Smooth muscle cell (in vitro differentiated cells): ENCODE measurements around the gene PRAC1. TPM values are rescaled to one million over a fixed set of nuclear protein-coding genes. Genes with fewer than 3 reads are reported as not detected.

Experiments
- DNase-seq: peaks from one replicate; lab custom pipeline; 2025; ENCODE audit not compliant: unreplicated experiment; lab: John Stamatoyannopoulos, UW
- H2AFZ ChIP-seq: fragments of 200-600 bp; sonication (generic); 2 replicates; pipeline ENCODE4 v1.6.0; 2016; ENCODE audit warnings: antibody characterized with exemption, low read depth, mild to moderate bottlenecking
- H3F3A ChIP-seq: fragments of 200-600 bp; sonication (generic); 2 replicates; pipeline ENCODE4 v1.6.0; 2017; ENCODE audit warnings: antibody characterized with exemption, low read depth
- H3K27ac ChIP-seq: fragments of 200-600 bp; sonication (generic); 2 replicates; pipeline ENCODE4 v1.5.1; 2016; ENCODE audit warnings: low read depth, mild to moderate bottlenecking
- H3K27me3 ChIP-seq: fragments of 200-600 bp; sonication (generic); 2 replicates; pipeline ENCODE4 v1.6.1; 2016; ENCODE audit warnings: low read depth, mild to moderate bottlenecking
- H3K36me3 ChIP-seq: fragments of 200-600 bp; sonication (generic); 2 replicates; pipeline ENCODE4 v1.5.1; 2016; ENCODE audit warnings: low read depth
- H3K4me1 ChIP-seq: fragments of 200-600 bp; sonication (generic); 2 replicates; pipeline ENCODE4 v1.5.1; 2016; ENCODE audit warnings: low read depth
- H3K4me2 ChIP-seq: fragments of 200-600 bp; sonication (generic); 2 replicates; pipeline ENCODE4 v1.6.0; 2016; ENCODE audit warnings: mild to moderate bottlenecking
- H3K4me3 ChIP-seq: fragments of 200-600 bp; sonication (generic); 2 replicates; pipeline ENCODE4 v1.5.1; 2016; ENCODE audit warnings: mild to moderate bottlenecking
- H3K79me2 ChIP-seq: fragments of 200-600 bp; sonication (generic); 2 replicates; pipeline ENCODE4 v1.6.0; 2016; ENCODE audit warnings: low read depth, mild to moderate bottlenecking
- H3K9ac ChIP-seq: fragments of 200-600 bp; sonication (generic); 2 replicates; pipeline ENCODE4 v1.6.0; 2016; ENCODE audit warnings: low read depth
- H3K9me3 ChIP-seq: fragments of 200-600 bp; sonication (generic); replicated peaks from 2 replicates; pipeline ENCODE4 v1.5.1; 2016; ENCODE audit warnings: low read depth
- H4K20me1 ChIP-seq: fragments of 200-600 bp; sonication (generic); 2 replicates; pipeline ENCODE4 v1.6.0; 2016; ENCODE audit warnings: low read depth
- WGBS: methylation state at CpG from one replicate; pipeline ENCODE4 v1.1.7; 2016; ENCODE audit warnings: low lambda C conversion rate; 5-methylcytosine and 5-hydroxymethylcytosine counted together
- microRNA counts: library from miRNA; unstranded; fragments of <30 nt; microRNA quantifications from one replicate; lab custom pipeline; 2016
- microRNA-seq: library from miRNA; unstranded; fragments of <30 nt; microRNA quantifications from one replicate; pipeline ENCODE4, GENCODE V29; 2016; ENCODE audit warnings: borderline number of aligned reads
- polyA plus RNA-seq: library from polyadenylated mRNA; unstranded; fragments of >200 nt; fragmentation: Nextera tagmentation; extraction: Ambion mirVana; gene quantifications from 2 replicates; pipeline ENCODE4 v1.2.1, GENCODE V29; 2016
- small RNA-seq: library from RNA; depleted of rRNA; stranded (forward); fragments of <200 nt; gene quantifications from one replicate; pipeline ENCODE3, GENCODE V24; 2014
- total RNA-seq: library from RNA; depleted of rRNA; stranded (reverse); fragments of >200 nt; gene quantifications from 2 replicates; pipeline ENCODE4 v1.2.3, GENCODE V29; 2014
- TF ChIP-seq, protein P1 (sequence below): fragments of 200-600 bp; sonication (generic); IDR thresholded peaks from 2 replicates; pipeline ENCODE4 v1.5.1; 2017; ENCODE audit warnings: borderline replicate concordance, mild to moderate bottlenecking, antibody characterized with exemption; ENCODE audit not compliant: insufficient read depth, poor library complexity, severe bottlenecking

Gene PRAC1
- total and polyA plus RNA-seq, 2 experiments from 2014 or later: 6.5 TPM; not detected in 1

DNA sequence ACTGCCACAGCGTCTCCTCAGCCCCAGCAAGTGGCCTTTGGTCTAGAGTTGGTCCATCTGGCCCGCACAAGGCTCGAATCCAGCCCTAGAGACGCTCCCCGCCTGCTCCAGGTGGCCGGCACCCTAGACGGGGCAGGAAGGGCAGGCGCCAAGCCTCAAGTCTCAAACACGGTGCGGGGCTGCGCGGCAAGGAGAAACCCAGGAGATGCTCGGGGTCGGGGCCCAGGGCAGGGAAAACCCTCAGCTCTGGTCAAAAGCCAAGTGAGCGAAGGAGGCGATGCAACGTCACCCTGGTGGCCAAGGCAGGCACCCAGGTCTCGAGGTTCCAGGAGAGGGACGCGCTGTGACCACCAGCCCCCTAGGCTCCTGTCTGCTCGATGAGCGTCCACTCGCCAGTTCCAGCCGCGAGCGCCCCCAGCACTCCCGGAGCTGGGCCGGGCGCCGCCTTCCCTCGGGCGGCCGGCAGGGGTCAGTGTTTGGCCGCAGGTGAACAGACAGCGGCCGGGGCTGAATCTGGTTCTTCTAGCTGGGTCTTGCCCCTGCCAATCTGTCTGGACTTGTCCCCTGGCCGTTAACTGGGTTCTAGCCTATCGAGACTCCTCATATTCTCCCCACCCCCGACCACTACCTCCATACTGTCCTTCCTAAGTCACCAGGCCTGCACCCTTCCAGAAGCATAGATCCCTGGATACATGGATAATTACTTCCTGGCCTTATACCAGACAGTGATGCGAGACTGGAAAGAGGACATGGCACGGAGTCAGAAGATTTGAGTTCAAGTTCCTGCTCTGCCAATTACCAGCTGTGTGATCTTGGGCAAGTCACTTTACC lies 44.0 kb downstream of the PRAC1 start:
- peak; percentile 65 for DNase-seq
- peak overlapping the region; percentile 55 for H2AFZ ChIP-seq
- 14% methylated on average over 38 of the region's 41 CpGs for WGBS
- H3K4me1 ChIP-seq: no peaks in the 10 kb centered on the region
- H3K9me3 ChIP-seq: no peaks in the 10 kb centered on the region
- H3K9ac ChIP-seq: no peak overlapping the region
- no peaks in the 10 kb centered on the region for H3K27me3 ChIP-seq
- TF ChIP-seq, protein P1, sequence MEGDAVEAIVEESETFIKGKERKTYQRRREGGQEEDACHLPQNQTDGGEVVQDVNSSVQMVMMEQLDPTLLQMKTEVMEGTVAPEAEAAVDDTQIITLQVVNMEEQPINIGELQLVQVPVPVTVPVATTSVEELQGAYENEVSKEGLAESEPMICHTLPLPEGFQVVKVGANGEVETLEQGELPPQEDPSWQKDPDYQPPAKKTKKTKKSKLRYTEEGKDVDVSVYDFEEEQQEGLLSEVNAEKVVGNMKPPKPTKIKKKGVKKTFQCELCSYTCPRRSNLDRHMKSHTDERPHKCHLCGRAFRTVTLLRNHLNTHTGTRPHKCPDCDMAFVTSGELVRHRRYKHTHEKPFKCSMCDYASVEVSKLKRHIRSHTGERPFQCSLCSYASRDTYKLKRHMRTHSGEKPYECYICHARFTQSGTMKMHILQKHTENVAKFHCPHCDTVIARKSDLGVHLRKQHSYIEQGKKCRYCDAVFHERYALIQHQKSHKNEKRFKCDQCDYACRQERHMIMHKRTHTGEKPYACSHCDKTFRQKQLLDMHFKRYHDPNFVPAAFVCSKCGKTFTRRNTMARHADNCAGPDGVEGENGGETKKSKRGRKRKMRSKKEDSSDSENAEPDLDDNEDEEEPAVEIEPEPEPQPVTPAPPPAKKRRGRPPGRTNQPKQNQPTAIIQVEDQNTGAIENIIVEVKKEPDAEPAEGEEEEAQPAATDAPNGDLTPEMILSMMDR: peak; percentile 98
- peak overlapping the region; percentile 80 for H3K4me2 ChIP-seq
- no peaks in the 10 kb centered on the region for H3F3A ChIP-seq
- no peak overlapping the region for H3K27ac ChIP-seq
- H3K79me2 ChIP-seq: no peaks in the 10 kb centered on the region
- peak overlapping the region; percentile 19 for H3K4me3 ChIP-seq
- H4K20me1 ChIP-seq: peaks cover 11% of the 10 kb centered on the region
- H3K36me3 ChIP-seq: no peaks in the 10 kb centered on the region

DNA sequence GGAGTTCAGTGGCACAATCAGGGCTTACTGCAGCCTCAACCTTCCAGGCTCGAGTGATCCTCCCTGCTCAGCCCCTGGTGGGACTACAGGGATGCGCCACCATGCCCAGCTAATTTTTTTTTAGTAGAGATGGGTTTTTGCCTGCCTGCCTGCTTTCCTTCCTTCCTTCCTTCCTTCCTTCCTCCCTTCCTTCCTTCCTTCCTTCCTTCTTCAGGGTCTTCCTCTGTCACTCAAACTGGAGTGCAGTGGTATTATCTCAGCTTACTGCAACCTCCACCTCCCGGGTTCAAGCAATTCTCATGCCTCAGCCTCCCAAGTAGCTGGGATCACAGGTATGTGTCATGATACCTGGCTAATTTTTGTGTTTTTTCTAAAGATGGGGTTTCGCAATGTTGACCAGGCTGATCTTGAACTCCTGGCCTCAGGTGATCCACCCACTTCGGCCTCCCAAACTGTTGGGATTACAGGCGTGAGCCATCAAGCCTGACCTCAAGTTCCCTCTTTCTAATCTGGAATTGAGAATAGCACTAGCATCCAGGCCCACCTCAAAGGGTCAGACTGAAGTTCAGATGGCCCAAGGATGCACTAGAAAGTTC lies 45.3 kb downstream of the PRAC1 start:
- TF ChIP-seq, protein P1: no peak
- Histone ChIP-seq H3K4me2 (no peak overlapping the region), H3K4me1 (no peaks in the 10 kb centered on the region), H2AFZ (no peak overlapping the region), H3K9ac (no peak overlapping the region), H3K27me3 (no peaks in the 10 kb centered on the region), H3K36me3 (no peaks in the 10 kb centered on the region), H3K79me2 (no peaks in the 10 kb centered on the region), H3K9me3 (no peaks in the 10 kb centered on the region), H3F3A (no peaks in the 10 kb centered on the region), H4K20me1 (peaks cover 11% of the 10 kb centered on the region), H3K4me3 (no peak overlapping the region), H3K27ac (no peak overlapping the region)
- DNase-seq: no peak
- WGBS: 93% methylated on average over 6 of the region's 6 CpGs

DNA sequence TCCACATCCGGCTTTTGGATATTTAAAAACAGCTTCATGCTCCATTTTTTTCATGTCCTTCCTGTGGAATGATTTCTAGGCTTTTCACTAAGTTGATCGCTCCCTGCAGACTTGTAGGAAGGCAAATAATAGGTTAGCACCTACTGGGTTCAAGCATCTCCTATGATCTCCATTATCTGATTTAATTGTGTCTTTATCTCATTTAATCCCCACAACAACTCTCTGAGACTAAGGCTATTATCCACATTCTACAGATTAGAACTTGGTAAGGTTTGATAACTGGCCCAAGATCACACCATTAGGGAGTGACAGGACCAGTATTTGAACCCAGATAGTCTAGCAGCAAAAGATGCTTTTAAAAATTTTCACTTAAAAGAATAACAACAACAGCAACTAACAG lies 50.0 kb downstream of the PRAC1 start:
- Histone ChIP-seq H3K4me2 (peak overlapping the region; percentile 78), H3K36me3 (no peaks in the 10 kb centered on the region), H3K9ac (no peak overlapping the region), H3K27ac (no peak overlapping the region), H4K20me1 (peaks cover 17% of the 10 kb centered on the region), H3K27me3 (no peaks in the 10 kb centered on the region), H3K4me1 (no peaks in the 10 kb centered on the region), H3K9me3 (no peaks in the 10 kb centered on the region), H3F3A (no peaks in the 10 kb centered on the region), H3K79me2 (no peaks in the 10 kb centered on the region), H3K4me3 (peak overlapping the region; percentile 42), H2AFZ (no peak overlapping the region)
- TF ChIP-seq, protein P1: no peak
- WGBS: 89% methylated on average over 2 of the region's 2 CpGs
- no peak for DNase-seq

MicroRNAs within 50 kb of the gene (microRNA counts, 767-probe panel; counts per million panel counts)
- 183 counts per million for microRNA hsa-miR-3185 (lab: Ali Mortazavi, UCI)

Small RNAs within 50 kb of the gene (microRNA-seq; reads per million reads assigned to microRNA genes)
- not detected for gene MIR3185

Small RNAs within 50 kb of the gene (small RNA-seq; reads per million reads assigned to genes)
- gene AC091179.2: not detected
- gene COX6B1P2: not detected
- not detected for gene MIR3185
- not detected for gene RF02132
- not detected for gene RF02133
- not detected for gene RN7SL125P

Other genes with a start within 250 kb of the PRAC1 start
- gene HOXB1, start 191.5 kb downstream of the PRAC1 start, total RNA-seq: not detected in 2 replicates
- not detected in 2 replicates for gene HOXB1, start 191.5 kb downstream of the PRAC1 start, polyA plus RNA-seq
- gene HOXB2, start 177.4 kb downstream of the PRAC1 start, total RNA-seq: 16.9 and 40.4 TPM in 2 replicates
- gene HOXB2, start 177.4 kb downstream of the PRAC1 start, polyA plus RNA-seq: 26.5 and 35.6 TPM in 2 replicates
- gene HOXB4, start 144.2 kb downstream of the PRAC1 start, total RNA-seq: 0.72 and 2.6 TPM in 2 replicates
- gene HOXB4, start 144.2 kb downstream of the PRAC1 start, polyA plus RNA-seq: 0.96 and 1.0 TPM in 2 replicates
- 5.1 and 9.1 TPM in 2 replicates for gene HOXB3, start 132.3 kb downstream of the PRAC1 start, total RNA-seq
- gene HOXB3, start 132.3 kb downstream of the PRAC1 start, polyA plus RNA-seq: 2.8 and 4.4 TPM in 2 replicates
- gene HOXB5, start 128.7 kb downstream of the PRAC1 start, total RNA-seq: 0.49 and 0.94 TPM in 2 replicates
- gene HOXB5, start 128.7 kb downstream of the PRAC1 start, polyA plus RNA-seq: 1.4 and 1.8 TPM in 2 replicates
- 6.3 and 7.2 TPM in 2 replicates for gene HOXB6, start 117.5 kb downstream of the PRAC1 start, total RNA-seq
- gene HOXB6, start 117.5 kb downstream of the PRAC1 start, polyA plus RNA-seq: 9.3 and 10.3 TPM in 2 replicates
- gene HOXB7, start 111.5 kb downstream of the PRAC1 start, total RNA-seq: 13.7 and 16.1 TPM in 2 replicates
- gene HOXB7, start 111.5 kb downstream of the PRAC1 start, polyA plus RNA-seq: 29.7 and 33.4 TPM in 2 replicates
- gene HOXB8, start 107.2 kb downstream of the PRAC1 start, total RNA-seq: 2.0 and 3.8 TPM in 2 replicates
- gene HOXB8, start 107.2 kb downstream of the PRAC1 start, polyA plus RNA-seq: 0.15 and 0.94 TPM in 2 replicates
- 24.3 and 25.8 TPM in 2 replicates for gene HOXB9, start 96.2 kb downstream of the PRAC1 start, total RNA-seq
- 6.9 and 13.8 TPM in 2 replicates for gene HOXB9, start 96.2 kb downstream of the PRAC1 start, polyA plus RNA-seq
- 3.5 and 8.4 TPM in 2 replicates for gene PRAC2, start 667 bp upstream of the PRAC1 start, total RNA-seq
- 6.8 and 7.8 TPM in 2 replicates for gene PRAC2, start 667 bp upstream of the PRAC1 start, polyA plus RNA-seq
- 3.3 and 4.8 TPM in 2 replicates for gene HOXB13, start 6.2 kb upstream of the PRAC1 start, total RNA-seq
- gene HOXB13, start 6.2 kb upstream of the PRAC1 start, polyA plus RNA-seq: 4.4 and 5.4 TPM in 2 replicates
- 0.27 TPM in 1 of 2 replicates, not detected in the other for gene TTLL6, start 94.7 kb upstream of the PRAC1 start, total RNA-seq
- 0.41 TPM in 1 of 2 replicates, not detected in the other for gene TTLL6, start 94.7 kb upstream of the PRAC1 start, polyA plus RNA-seq
- gene CALCOCO2, start 108.5 kb upstream of the PRAC1 start, total RNA-seq: 37.8 and 52.5 TPM in 2 replicates
- 50.6 and 55.7 TPM in 2 replicates for gene CALCOCO2, start 108.5 kb upstream of the PRAC1 start, polyA plus RNA-seq
- 119 and 131 TPM in 2 replicates for gene ATP5MC1, start 170.3 kb upstream of the PRAC1 start, total RNA-seq
- gene ATP5MC1, start 170.3 kb upstream of the PRAC1 start, polyA plus RNA-seq: 229 and 232 TPM in 2 replicates
- 67.5 and 82.5 TPM in 2 replicates for gene UBE2Z, start 185.9 kb upstream of the PRAC1 start, total RNA-seq
- gene UBE2Z, start 185.9 kb upstream of the PRAC1 start, polyA plus RNA-seq: 73.2 and 74.3 TPM in 2 replicates
- 69.0 and 69.6 TPM in 2 replicates for gene SNF8, start 222.3 kb upstream of the PRAC1 start, total RNA-seq
- gene SNF8, start 222.3 kb upstream of the PRAC1 start, polyA plus RNA-seq: 260 and 263 TPM in 2 replicates
- not detected in 2 replicates for gene GIP, start 246.1 kb upstream of the PRAC1 start, total RNA-seq
- 1.6 and 1.9 TPM in 2 replicates for gene GIP, start 246.1 kb upstream of the PRAC1 start, polyA plus RNA-seq